Measurements from ENCODE around the gene MAST1. TPM values are rescaled to one million over a fixed set of nuclear protein-coding genes. Genes with fewer than 3 reads are reported as not detected.
"Not testable (repeated sequence)": the region's sequence is repeated elsewhere in the genome, so short reads cannot be mapped to it uniquely, and the experiment has no call there.

The MAST1 gene
- total RNA-seq, 1 donor from 2014 or later = 3.5 TPM

- no peaks in the 10 kb centered on the region for H3K36me3 Mint-ChIP-seq
- H3K27ac Mint-ChIP-seq = no peak overlapping the region
- DNase-seq (ENCODE audit: extremely low spot score, unreplicated experiment) = no peak
- H3K4me1 Mint-ChIP-seq (ENCODE audit: unreplicated experiment) = peaks cover 9% of the 10 kb centered on the region
- peaks cover 43% of the 10 kb centered on the region for H3K27me3 Mint-ChIP-seq
- H3K4me3 Mint-ChIP-seq = no peak overlapping the region
- TF ChIP-seq CTCF (conservative IDR thresholded peaks at IDR 0.05) = no peak
- H3K9me3 Mint-ChIP-seq = no peaks in the 10 kb centered on the region
Measured at GRCh38 chr19:12888006-12888603, 49.8 kb downstream of the MAST1 start.

GRCh38 chr19:12890299-12890786 lies 52.0 kb downstream of the MAST1 start:
- Mint-ChIP-seq H3K27me3 (peaks cover 21% of the 10 kb centered on the region), H3K4me3 (peak overlapping the region; percentile 99), H3K27ac (peak overlapping the region; percentile 92)
- not testable (repeated sequence) for H3K4me1 Mint-ChIP-seq (ENCODE audit: unreplicated experiment); H3K9me3 Mint-ChIP-seq; DNase-seq (ENCODE audit: extremely low spot score, unreplicated experiment); H3K36me3 Mint-ChIP-seq

GRCh38 chr19:12890787-12891552 lies 52.7 kb downstream of the MAST1 start, which contains the start of gene GCDH:
TSS of gene GCDH (plus strand) at chr19:12891160. CDS start at chr19:12891305, 145 bp downstream.
- Mint-ChIP-seq H3K9me3 (no peaks in the 10 kb centered on the region), H3K27ac (peak within 1 kb of the TSS; percentile 92), H3K4me1 (ENCODE audit: unreplicated experiment) (peaks cover 9% of the 10 kb centered on the region), H3K36me3 (peaks cover 5% of the 10 kb centered on the region), H3K27me3 (peaks cover 21% of the 10 kb centered on the region), H3K4me3 (peak within 1 kb of the TSS; percentile 99)
- TF ChIP-seq CTCF (conservative IDR thresholded peaks at IDR 0.05) = no peak
- peak; percentile 94 for DNase-seq (ENCODE audit: extremely low spot score, unreplicated experiment)

- Mint-ChIP-seq H3K4me1 (ENCODE audit: unreplicated experiment) (peaks cover 9% of the 10 kb centered on the region), H3K36me3 (peaks cover 5% of the 10 kb centered on the region), H3K27ac (peak overlapping the region; percentile 92), H3K9me3 (no peaks in the 10 kb centered on the region), H3K27me3 (peaks cover 15% of the 10 kb centered on the region), H3K4me3 (peak overlapping the region; percentile 99)
- no peak for DNase-seq (ENCODE audit: extremely low spot score, unreplicated experiment)
- no peak for TF ChIP-seq CTCF (conservative IDR thresholded peaks at IDR 0.05)
Measured at GRCh38 chr19:12891553-12892021, 53.3 kb downstream of the MAST1 start.

GRCh38 chr19:12893582-12893981 lies 55.3 kb downstream of the MAST1 start:
- no peak for DNase-seq (ENCODE audit: extremely low spot score, unreplicated experiment)
- H3K27me3 Mint-ChIP-seq = no peaks in the 10 kb centered on the region
- H3K27ac Mint-ChIP-seq = no peak overlapping the region
- peaks cover 9% of the 10 kb centered on the region for H3K4me1 Mint-ChIP-seq (ENCODE audit: unreplicated experiment)
- no peaks in the 10 kb centered on the region for H3K9me3 Mint-ChIP-seq
- H3K36me3 Mint-ChIP-seq = peaks cover 5% of the 10 kb centered on the region
- no peak for TF ChIP-seq CTCF (conservative IDR thresholded peaks at IDR 0.05)
- H3K4me3 Mint-ChIP-seq = peak overlapping the region; percentile 62

GRCh38 chr19:12896460-12896859 lies 58.1 kb downstream of the MAST1 start:
- TF ChIP-seq CTCF (conservative IDR thresholded peaks at IDR 0.05) = no peak
- DNase-seq (ENCODE audit: extremely low spot score, unreplicated experiment) = no peak
- Mint-ChIP-seq H3K9me3 (no peaks in the 10 kb centered on the region), H3K4me1 (ENCODE audit: unreplicated experiment) (no peaks in the 10 kb centered on the region), H3K27ac (no peak overlapping the region), H3K27me3 (no peaks in the 10 kb centered on the region), H3K4me3 (no peak overlapping the region), H3K36me3 (peaks cover 5% of the 10 kb centered on the region)

Data from type B pancreatic cell (in vitro differentiated cells).